ENCODE data around the gene TYRP1.

TYRP1 gene

DNA sequence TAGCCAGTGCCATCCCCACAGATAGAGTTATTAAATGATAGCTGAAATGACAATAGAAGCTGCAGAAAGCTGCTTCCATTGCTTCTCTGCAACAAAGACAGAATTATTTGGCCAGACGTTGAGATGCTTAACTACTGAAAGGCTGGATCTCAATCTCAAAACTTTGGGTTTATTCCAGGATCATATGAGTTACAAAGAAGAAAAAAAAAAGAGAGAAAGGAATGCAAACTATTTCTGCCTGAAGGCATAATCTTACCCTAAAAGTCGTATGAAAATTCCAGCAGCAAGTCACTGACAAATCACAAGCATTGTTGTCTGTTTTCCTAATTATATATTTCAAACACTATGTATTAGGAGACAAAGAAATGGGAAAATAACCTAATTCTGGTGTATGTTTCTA lies 12.8 kb upstream of the TYRP1 start:
- no peak overlapping the region for H3K4me3 Mint-ChIP-seq
- H3K9me3 Mint-ChIP-seq (ENCODE audit: low read depth) = peaks cover 15% of the 10 kb centered on the region
- no peaks in the 10 kb centered on the region for H3K4me1 Mint-ChIP-seq (ENCODE audit: low read depth)
- H3K27me3 Mint-ChIP-seq = no peaks in the 10 kb centered on the region
- H3K36me3 Mint-ChIP-seq = no peaks in the 10 kb centered on the region
- no peak overlapping the region for H3K27ac Mint-ChIP-seq

- H3K9me3 Mint-ChIP-seq (ENCODE audit: low read depth) = peaks cover 15% of the 10 kb centered on the region
- H3K27ac Mint-ChIP-seq = no peak overlapping the region
- no peak overlapping the region for H3K4me3 Mint-ChIP-seq
- H3K36me3 Mint-ChIP-seq = no peaks in the 10 kb centered on the region
- H3K4me1 Mint-ChIP-seq (ENCODE audit: low read depth) = no peaks in the 10 kb centered on the region
- no peaks in the 10 kb centered on the region for H3K27me3 Mint-ChIP-seq
These were observed 12.4 kb upstream of the TYRP1 start for GRCh38 chr9:12680757-12681156.

DNA sequence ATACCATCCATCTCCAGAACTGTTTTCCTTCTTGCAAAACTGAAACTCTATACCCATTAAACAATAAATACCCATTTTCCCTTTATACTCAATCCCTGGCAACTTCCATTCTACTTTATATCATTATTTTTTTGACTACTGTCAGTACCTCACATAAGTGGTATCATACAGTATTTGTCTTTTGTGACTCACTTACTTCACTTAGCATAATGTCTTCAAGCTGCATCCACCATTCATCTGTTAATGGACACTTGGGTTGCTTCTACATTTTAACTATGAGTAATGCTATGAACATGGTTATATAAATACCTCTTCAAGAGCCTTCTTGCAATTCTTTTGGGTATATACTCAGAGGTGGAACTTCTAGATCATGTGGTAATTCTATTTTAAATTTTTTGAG lies 11.6 kb upstream of the TYRP1 start:
- Mint-ChIP-seq H3K4me1 (ENCODE audit: low read depth) (no peaks in the 10 kb centered on the region), H3K4me3 (no peak overlapping the region), H3K27ac (no peak overlapping the region), H3K27me3 (no peaks in the 10 kb centered on the region), H3K36me3 (no peaks in the 10 kb centered on the region), H3K9me3 (ENCODE audit: low read depth) (peaks cover 12% of the 10 kb centered on the region)

GRCh38 chr9:12684974-12685373 lies 8.2 kb upstream of the TYRP1 start:
- no peaks in the 10 kb centered on the region for H3K36me3 Mint-ChIP-seq
- H3K27ac Mint-ChIP-seq = no peak overlapping the region
- no peak overlapping the region for H3K4me3 Mint-ChIP-seq
- H3K27me3 Mint-ChIP-seq = no peaks in the 10 kb centered on the region
- peaks cover 7% of the 10 kb centered on the region for H3K9me3 Mint-ChIP-seq (ENCODE audit: low read depth)
- no peaks in the 10 kb centered on the region for H3K4me1 Mint-ChIP-seq (ENCODE audit: low read depth)

GRCh38 chr9:12689233-12689632 lies 4.0 kb upstream of the TYRP1 start:
- Mint-ChIP-seq H3K4me1 (ENCODE audit: low read depth) (no peaks in the 10 kb centered on the region), H3K9me3 (ENCODE audit: low read depth) (peaks cover 7% of the 10 kb centered on the region), H3K4me3 (no peak overlapping the region), H3K36me3 (no peaks in the 10 kb centered on the region), H3K27ac (no peak overlapping the region), H3K27me3 (no peaks in the 10 kb centered on the region)

DNA sequence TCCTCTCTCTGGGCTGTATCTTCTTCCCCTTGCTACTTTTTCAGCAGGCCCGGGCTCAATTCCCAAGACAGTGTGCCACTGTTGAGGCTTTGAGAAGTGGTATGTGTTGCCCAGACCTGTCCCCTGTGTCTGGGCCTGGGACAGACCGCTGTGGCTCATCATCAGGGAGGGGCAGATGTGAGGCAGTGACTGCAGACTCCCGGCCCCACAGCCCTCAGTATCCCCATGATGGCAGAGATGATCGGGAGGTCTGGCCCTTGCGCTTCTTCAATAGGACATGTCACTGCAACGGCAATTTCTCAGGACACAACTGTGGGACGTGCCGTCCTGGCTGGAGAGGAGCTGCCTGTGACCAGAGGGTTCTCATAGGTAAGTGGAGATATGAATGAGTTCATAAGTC lies 828 bp downstream of the TYRP1 start:
- Mint-ChIP-seq H3K4me1 (ENCODE audit: low read depth) (no peaks in the 10 kb centered on the region), H3K27me3 (no peaks in the 10 kb centered on the region), H3K36me3 (no peaks in the 10 kb centered on the region), H3K27ac (no peak overlapping the region), H3K9me3 (ENCODE audit: low read depth) (peaks cover 7% of the 10 kb centered on the region), H3K4me3 (no peak overlapping the region)

DNA sequence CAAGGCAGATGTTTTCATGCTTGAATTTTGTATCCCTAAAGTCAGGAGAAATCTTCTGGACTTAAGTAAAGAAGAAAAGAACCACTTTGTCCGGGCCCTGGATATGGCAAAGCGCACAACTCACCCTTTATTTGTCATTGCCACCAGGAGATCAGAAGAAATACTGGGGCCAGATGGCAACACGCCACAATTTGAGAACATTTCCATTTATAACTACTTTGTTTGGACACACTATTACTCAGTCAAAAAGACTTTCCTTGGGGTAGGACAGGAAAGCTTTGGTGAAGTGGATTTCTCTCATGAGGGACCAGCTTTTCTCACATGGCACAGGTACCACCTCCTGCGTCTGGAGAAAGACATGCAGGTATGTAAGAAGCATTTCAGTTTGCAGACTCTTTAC lies 2.3 kb downstream of the TYRP1 start:
- Mint-ChIP-seq H3K4me1 (ENCODE audit: low read depth) (no peaks in the 10 kb centered on the region), H3K36me3 (no peaks in the 10 kb centered on the region), H3K27me3 (no peaks in the 10 kb centered on the region), H3K4me3 (no peak overlapping the region), H3K9me3 (ENCODE audit: low read depth) (peaks cover 5% of the 10 kb centered on the region), H3K27ac (no peak overlapping the region)

- Mint-ChIP-seq H3K9me3 (ENCODE audit: low read depth) (peaks cover 5% of the 10 kb centered on the region), H3K4me1 (ENCODE audit: low read depth) (no peaks in the 10 kb centered on the region), H3K27me3 (no peaks in the 10 kb centered on the region), H3K36me3 (no peaks in the 10 kb centered on the region), H3K4me3 (no peak overlapping the region), H3K27ac (no peak overlapping the region)
These were observed 3.9 kb downstream of the TYRP1 start for GRCh38 chr9:12696931-12697622.

GRCh38 chr9:12697719-12698118 lies 4.5 kb downstream of the TYRP1 start:
- Mint-ChIP-seq H3K27ac (no peak overlapping the region), H3K27me3 (no peaks in the 10 kb centered on the region), H3K4me3 (no peak overlapping the region), H3K4me1 (ENCODE audit: low read depth) (no peaks in the 10 kb centered on the region), H3K36me3 (no peaks in the 10 kb centered on the region), H3K9me3 (ENCODE audit: low read depth) (peaks cover 5% of the 10 kb centered on the region)

GRCh38 chr9:12698266-12698665 lies 5.1 kb downstream of the TYRP1 start:
- Mint-ChIP-seq H3K27ac (no peak overlapping the region), H3K27me3 (no peaks in the 10 kb centered on the region), H3K9me3 (ENCODE audit: low read depth) (peaks cover 3% of the 10 kb centered on the region), H3K4me3 (no peak overlapping the region), H3K4me1 (ENCODE audit: low read depth) (no peaks in the 10 kb centered on the region), H3K36me3 (no peaks in the 10 kb centered on the region)

DNA sequence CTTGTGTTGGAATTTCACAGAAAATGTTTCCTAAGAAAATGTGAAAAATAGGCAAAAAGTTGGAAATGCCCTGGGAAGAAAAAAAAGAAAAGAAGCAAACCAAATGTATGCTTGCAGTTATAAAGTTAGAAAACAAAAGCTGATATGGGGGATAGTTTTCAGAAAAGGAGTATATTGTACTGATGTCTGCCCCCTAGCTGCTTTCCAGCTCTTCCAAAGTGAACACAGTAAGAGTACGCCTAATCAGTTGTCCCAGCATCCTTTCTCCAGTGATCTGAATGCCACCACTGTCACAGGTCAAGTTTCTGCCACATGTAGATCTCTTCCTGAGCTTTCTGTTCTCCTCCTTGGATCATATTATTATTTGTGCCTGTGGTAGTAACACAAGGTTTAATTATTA lies 5.8 kb downstream of the TYRP1 start:
- H3K9me3 Mint-ChIP-seq (ENCODE audit: low read depth) = peaks cover 3% of the 10 kb centered on the region
- H3K36me3 Mint-ChIP-seq = no peaks in the 10 kb centered on the region
- H3K4me1 Mint-ChIP-seq (ENCODE audit: low read depth) = no peaks in the 10 kb centered on the region
- H3K27me3 Mint-ChIP-seq = no peaks in the 10 kb centered on the region
- H3K27ac Mint-ChIP-seq = no peak overlapping the region
- no peak overlapping the region for H3K4me3 Mint-ChIP-seq

- H3K4me1 Mint-ChIP-seq (ENCODE audit: low read depth) = no peaks in the 10 kb centered on the region
- H3K9me3 Mint-ChIP-seq (ENCODE audit: low read depth) = peaks cover 3% of the 10 kb centered on the region
- no peak overlapping the region for H3K27ac Mint-ChIP-seq
- no peaks in the 10 kb centered on the region for H3K36me3 Mint-ChIP-seq
- H3K4me3 Mint-ChIP-seq = no peak overlapping the region
- no peaks in the 10 kb centered on the region for H3K27me3 Mint-ChIP-seq
These were observed 6.3 kb downstream of the TYRP1 start for GRCh38 chr9:12699529-12699928.

GRCh38 chr9:12701126-12701525 lies 7.9 kb downstream of the TYRP1 start:
- H3K27ac Mint-ChIP-seq = no peak overlapping the region
- no peaks in the 10 kb centered on the region for H3K36me3 Mint-ChIP-seq
- no peaks in the 10 kb centered on the region for H3K4me1 Mint-ChIP-seq (ENCODE audit: low read depth)
- H3K9me3 Mint-ChIP-seq (ENCODE audit: low read depth) = peaks cover 3% of the 10 kb centered on the region
- H3K4me3 Mint-ChIP-seq = no peak overlapping the region
- H3K27me3 Mint-ChIP-seq = no peaks in the 10 kb centered on the region

DNA sequence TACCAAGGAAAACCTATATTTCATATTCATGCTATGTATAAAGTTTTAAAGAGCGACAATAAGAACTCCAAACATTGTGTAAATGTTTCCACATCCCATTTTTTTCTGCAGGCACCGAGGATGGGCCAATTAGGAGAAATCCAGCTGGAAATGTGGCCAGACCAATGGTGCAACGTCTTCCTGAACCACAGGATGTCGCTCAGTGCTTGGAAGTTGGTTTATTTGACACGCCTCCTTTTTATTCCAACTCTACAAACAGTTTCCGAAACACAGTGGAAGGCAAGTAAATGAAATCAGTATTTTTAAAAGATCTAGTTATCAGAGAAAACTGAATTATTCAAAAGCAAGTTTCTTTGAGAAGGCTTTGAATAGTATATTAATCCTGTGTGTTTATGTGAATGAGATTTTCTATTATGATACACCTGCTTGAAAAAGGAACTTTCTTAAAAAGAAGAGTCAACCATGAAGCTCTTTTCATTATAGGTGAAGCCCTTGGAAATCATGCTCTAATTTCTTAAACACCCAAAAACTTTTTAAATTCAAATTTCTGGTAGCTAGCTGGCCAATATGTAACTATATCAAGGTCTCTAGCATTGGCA lies 9.1 kb downstream of the TYRP1 start:
- H3K4me1 Mint-ChIP-seq (ENCODE audit: low read depth) = no peaks in the 10 kb centered on the region
- no peak overlapping the region for H3K27ac Mint-ChIP-seq
- H3K27me3 Mint-ChIP-seq = no peaks in the 10 kb centered on the region
- H3K4me3 Mint-ChIP-seq = no peak overlapping the region
- peaks cover 3% of the 10 kb centered on the region for H3K9me3 Mint-ChIP-seq (ENCODE audit: low read depth)
- H3K36me3 Mint-ChIP-seq = no peaks in the 10 kb centered on the region

GRCh38 chr9:12703996-12704395 lies 10.8 kb downstream of the TYRP1 start:
- Mint-ChIP-seq H3K27me3 (no peaks in the 10 kb centered on the region), H3K4me1 (ENCODE audit: low read depth) (no peaks in the 10 kb centered on the region), H3K9me3 (ENCODE audit: low read depth) (peaks cover 4% of the 10 kb centered on the region), H3K27ac (no peak overlapping the region), H3K36me3 (no peaks in the 10 kb centered on the region), H3K4me3 (no peak overlapping the region)

- Mint-ChIP-seq H3K27me3 (no peaks in the 10 kb centered on the region), H3K9me3 (ENCODE audit: low read depth) (peaks cover 7% of the 10 kb centered on the region), H3K36me3 (no peaks in the 10 kb centered on the region), H3K4me1 (ENCODE audit: low read depth) (no peaks in the 10 kb centered on the region), H3K4me3 (no peak overlapping the region), H3K27ac (no peak overlapping the region)
These were observed 12.7 kb downstream of the TYRP1 start for GRCh38 chr9:12705738-12706391.

Data from activated naive CD8-positive, alpha-beta T cell (primary cell).